ENCODE results near the gene SHC3.
A peak's percentile ranks its signal among the peaks of the same experiment; 100 is the strongest.

The SHC3 gene

DNA sequence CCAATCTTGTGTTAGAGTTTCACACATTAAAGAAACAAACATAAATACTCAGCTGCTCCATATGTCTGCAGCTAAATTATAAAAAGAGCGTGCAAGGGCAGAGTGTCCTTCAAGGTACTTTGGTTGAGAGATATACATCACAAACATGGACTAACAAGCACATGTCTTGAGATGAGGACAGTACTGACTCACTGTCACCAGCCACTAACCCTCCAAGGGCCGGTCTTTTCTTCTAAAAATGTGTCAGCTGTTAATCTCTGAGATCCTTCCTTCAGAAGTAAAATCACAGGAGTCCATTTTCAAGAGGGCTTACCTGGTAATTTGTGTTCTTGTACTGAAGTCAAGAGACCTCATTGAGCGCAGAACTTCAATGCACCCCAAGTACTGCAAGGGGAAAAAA lies 66.4 kb downstream of the SHC3 start:
- Mint-ChIP-seq H3K36me3 (no peaks in the 10 kb centered on the region), H3K4me3 (no peak overlapping the region), H3K27ac (no peak overlapping the region), H3K4me1 (no peaks in the 10 kb centered on the region), H3K9me3 (no peaks in the 10 kb centered on the region)
- ATAC-seq = no peak
- DNase-seq (ENCODE audit: low spot score in 2 of 2) = no peak

DNA sequence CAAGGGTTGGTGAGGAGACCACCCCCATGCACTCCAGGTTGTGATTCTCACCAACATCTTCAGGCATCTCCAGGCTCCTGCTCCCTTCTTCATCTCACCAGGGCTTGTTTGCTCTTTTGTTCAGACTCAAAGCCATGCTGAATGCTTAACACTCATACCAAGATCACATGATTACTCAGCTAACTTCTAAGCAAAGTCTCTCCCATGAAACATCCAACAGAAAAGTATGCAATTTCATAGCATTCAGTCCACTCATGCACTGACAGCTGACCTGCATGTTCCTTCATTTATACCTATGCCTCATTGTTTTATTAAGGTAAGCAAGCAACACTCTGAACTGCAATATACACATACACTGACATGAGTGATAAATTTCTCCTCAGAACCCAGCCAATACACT lies 69.0 kb downstream of the SHC3 start:
- no peak for DNase-seq (ENCODE audit: low spot score in 2 of 2)

DNA sequence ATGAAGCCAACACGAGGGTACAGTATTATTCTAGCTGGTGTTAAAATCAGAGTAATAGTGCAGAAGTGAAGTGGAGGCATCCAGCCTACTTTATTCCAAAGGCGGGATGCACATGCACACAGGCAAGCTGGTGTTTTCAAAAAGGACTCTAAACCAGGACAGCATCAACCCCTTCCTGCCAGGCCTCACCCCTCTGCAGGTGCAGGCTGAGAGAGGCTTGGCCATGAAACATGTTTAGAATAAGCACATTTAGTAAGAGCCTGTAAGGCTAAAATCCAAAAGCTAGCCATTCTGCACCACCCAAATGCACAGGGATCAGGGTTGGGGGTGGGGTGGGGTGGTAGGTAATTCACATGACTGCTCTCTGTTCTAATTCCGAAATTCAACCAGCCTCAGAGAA lies 71.2 kb downstream of the SHC3 start:
- ATAC-seq (no peak), DNase-seq (ENCODE audit: low spot score in 2 of 2) (no peak)
- Mint-ChIP-seq H3K4me1 (no peaks in the 10 kb centered on the region), H3K4me3 (no peak overlapping the region), H3K27ac (no peak overlapping the region), H3K36me3 (no peaks in the 10 kb centered on the region), H3K9me3 (no peaks in the 10 kb centered on the region)

More for the DNA sequence above, 69.0 kb downstream of the SHC3 start:
- Mint-ChIP-seq H3K9me3 (no peaks in the 10 kb centered on the region), H3K4me1 (no peaks in the 10 kb centered on the region), H3K36me3 (no peaks in the 10 kb centered on the region), H3K27ac (no peak overlapping the region), H3K4me3 (no peak overlapping the region)
- no peak for ATAC-seq

DNA sequence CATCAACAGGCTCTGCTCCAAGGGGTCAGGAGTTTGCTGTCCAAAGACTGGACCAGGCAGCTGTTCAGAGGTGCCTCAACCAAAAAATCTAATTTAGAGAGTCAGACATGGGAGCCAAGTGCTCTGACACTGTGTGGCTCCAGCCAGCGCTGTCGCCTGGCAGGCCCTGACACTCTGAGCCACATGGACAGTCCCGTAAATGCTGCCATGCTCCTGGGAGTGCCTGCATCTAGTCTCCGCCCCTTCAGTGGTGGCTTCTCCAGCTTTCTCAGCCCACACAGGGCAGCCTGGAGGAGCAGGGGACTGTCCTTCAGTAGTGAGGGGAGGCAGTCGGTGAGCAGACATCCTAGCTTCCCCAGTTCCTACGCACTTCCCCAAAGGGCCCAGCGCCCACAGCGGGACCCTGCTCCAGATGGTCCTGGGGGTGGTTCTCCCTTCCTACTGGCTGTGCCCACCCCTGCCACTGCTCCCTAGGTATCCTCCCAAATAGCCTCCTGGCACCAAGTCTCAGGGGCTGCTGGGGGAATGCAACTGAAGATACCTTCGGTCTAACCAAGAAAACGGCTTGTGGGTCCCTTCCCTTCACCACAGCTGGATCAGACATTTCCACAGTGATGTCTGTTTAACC lies 72.3 kb downstream of the SHC3 start:
- no peaks in the 10 kb centered on the region for H3K4me1 Mint-ChIP-seq
- H3K4me3 Mint-ChIP-seq = no peak overlapping the region
- no peaks in the 10 kb centered on the region for H3K9me3 Mint-ChIP-seq
- H3K27ac Mint-ChIP-seq = no peak overlapping the region
- DNase-seq (ENCODE audit: low spot score in 2 of 2) (no peak), ATAC-seq (no peak)
- no peaks in the 10 kb centered on the region for H3K36me3 Mint-ChIP-seq

DNA sequence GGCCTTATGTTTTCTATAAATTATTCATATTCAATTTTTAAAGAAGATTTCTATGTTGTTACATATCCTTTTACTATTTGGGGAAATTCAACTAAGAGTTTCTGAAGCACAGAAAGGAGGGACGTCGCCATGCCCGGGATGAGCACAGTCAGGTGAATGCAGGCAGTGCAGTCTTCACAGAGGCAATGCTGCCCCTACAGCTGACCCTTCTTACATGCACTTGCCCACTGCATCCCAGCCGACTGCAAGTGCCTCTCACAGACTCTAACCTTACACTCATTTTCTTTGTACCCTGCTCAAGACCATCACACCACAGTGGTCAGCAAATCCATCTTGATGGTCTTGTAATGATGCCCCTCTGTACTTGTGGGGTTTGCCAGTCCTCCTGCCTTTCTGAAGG lies 73.8 kb downstream of the SHC3 start:
- Mint-ChIP-seq H3K36me3 (no peaks in the 10 kb centered on the region), H3K4me3 (no peak overlapping the region), H3K4me1 (no peaks in the 10 kb centered on the region), H3K9me3 (no peaks in the 10 kb centered on the region), H3K27ac (no peak overlapping the region)
- no peak for ATAC-seq
- DNase-seq (ENCODE audit: low spot score in 2 of 2) = no peak

DNA sequence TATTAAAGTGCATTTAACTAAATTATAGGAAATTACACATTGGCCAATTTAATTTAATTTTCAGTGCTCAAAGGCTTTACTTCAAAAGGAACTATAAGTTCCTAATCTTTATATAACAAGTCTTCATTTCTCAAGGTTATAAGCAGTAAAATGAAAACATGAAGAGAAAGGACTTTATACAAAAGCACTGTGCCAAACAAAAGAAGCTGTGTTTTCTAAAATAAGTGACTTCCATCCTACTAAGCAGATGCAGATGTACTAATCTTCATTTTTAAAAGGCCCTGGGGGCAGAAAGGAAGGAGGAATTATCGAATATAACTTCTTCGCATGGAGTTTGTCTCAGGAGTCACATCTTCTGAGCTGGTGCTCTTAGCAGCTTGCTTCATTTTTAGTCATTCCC lies 81.4 kb downstream of the SHC3 start:
- H3K36me3 Mint-ChIP-seq = no peaks in the 10 kb centered on the region
- no peak overlapping the region for H3K4me3 Mint-ChIP-seq
- H3K27ac Mint-ChIP-seq = no peak overlapping the region
- no peak for ATAC-seq
- no peaks in the 10 kb centered on the region for H3K9me3 Mint-ChIP-seq
- no peak for DNase-seq (ENCODE audit: low spot score in 2 of 2)
- H3K4me1 Mint-ChIP-seq = no peaks in the 10 kb centered on the region

- DNase-seq (ENCODE audit: low spot score in 2 of 2) (no peak), ATAC-seq (no peak)
- H3K4me1 Mint-ChIP-seq = no peaks in the 10 kb centered on the region
- no peaks in the 10 kb centered on the region for H3K36me3 Mint-ChIP-seq
- H3K9me3 Mint-ChIP-seq = no peaks in the 10 kb centered on the region
- no peak overlapping the region for H3K4me3 Mint-ChIP-seq
- no peak overlapping the region for H3K27ac Mint-ChIP-seq
Measured at GRCh38 chr9:89096807-89097206, 81.8 kb downstream of the SHC3 start.

GRCh38 chr9:89095761-89096528 lies 82.7 kb downstream of the SHC3 start:
- Mint-ChIP-seq H3K4me3 (no peak overlapping the region), H3K27ac (no peak overlapping the region), H3K9me3 (no peaks in the 10 kb centered on the region), H3K36me3 (no peaks in the 10 kb centered on the region), H3K4me1 (no peaks in the 10 kb centered on the region)
- ATAC-seq = no peak
- no peak for DNase-seq (ENCODE audit: low spot score in 2 of 2)

DNA sequence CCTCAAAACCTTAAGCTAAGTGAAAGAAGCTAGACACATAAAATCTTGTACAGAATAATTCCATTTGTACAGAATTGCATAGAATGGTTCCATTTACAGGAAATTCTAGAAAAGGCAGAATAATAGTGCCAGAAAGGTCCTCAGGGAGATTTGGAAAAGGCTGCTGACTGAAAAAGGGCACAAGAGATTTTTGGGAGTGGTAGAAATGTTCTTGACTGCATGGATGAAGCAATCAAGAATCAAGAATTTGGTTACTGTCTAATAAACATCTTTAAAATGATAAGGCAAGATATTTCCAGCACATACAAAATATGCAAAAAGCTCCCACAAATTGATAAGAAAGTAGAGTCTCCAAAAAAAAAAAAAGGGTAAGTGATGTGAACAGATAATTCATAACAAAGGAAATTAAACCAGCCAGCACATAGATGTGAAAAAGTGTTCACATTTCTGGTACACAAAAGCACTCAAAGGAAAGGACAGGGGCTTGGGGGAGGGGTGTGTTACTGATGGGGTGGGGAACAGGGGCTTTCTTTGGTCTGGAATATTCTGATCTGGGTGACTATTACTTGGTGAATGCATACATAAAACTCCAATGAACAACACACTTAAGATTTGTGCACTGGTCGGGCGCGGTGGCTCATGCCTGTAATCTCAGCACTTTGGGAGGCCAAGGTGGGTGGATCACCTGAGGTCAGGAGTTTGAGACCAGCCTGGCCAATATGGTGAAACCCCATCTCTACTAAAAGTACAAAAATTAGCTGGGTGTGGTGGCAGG lies 85.2 kb downstream of the SHC3 start:
- Mint-ChIP-seq H3K27ac (no peak overlapping the region), H3K4me1 (no peaks in the 10 kb centered on the region), H3K9me3 (no peaks in the 10 kb centered on the region), H3K4me3 (no peak overlapping the region), H3K36me3 (no peaks in the 10 kb centered on the region)
- DNase-seq (ENCODE audit: low spot score in 2 of 2) = no peak
- no peak for ATAC-seq

GRCh38 chr9:89089176-89089575 lies 89.4 kb downstream of the SHC3 start:
- H3K36me3 Mint-ChIP-seq = no peaks in the 10 kb centered on the region
- H3K4me1 Mint-ChIP-seq = no peaks in the 10 kb centered on the region
- DNase-seq (ENCODE audit: low spot score in 2 of 2) (no peak), ATAC-seq (no peak)
- H3K4me3 Mint-ChIP-seq = no peak overlapping the region
- no peak overlapping the region for H3K27ac Mint-ChIP-seq
- no peaks in the 10 kb centered on the region for H3K9me3 Mint-ChIP-seq

GRCh38 chr9:89083626-89084025 lies 95.0 kb downstream of the SHC3 start:
- no peaks in the 10 kb centered on the region for H3K36me3 Mint-ChIP-seq
- no peak for ATAC-seq
- no peak for DNase-seq (ENCODE audit: low spot score in 2 of 2)
- H3K4me3 Mint-ChIP-seq = no peak overlapping the region
- H3K9me3 Mint-ChIP-seq = no peaks in the 10 kb centered on the region
- no peak overlapping the region for H3K27ac Mint-ChIP-seq
- H3K4me1 Mint-ChIP-seq = no peaks in the 10 kb centered on the region

- DNase-seq (ENCODE audit: low spot score in 2 of 2) (no peak), ATAC-seq (no peak)
- Mint-ChIP-seq H3K27ac (no peak overlapping the region), H3K9me3 (no peaks in the 10 kb centered on the region), H3K4me3 (no peak overlapping the region), H3K36me3 (no peaks in the 10 kb centered on the region), H3K4me1 (no peaks in the 10 kb centered on the region)
Measured at GRCh38 chr9:89080193-89080592, 98.4 kb downstream of the SHC3 start.

GRCh38 chr9:89079391-89079790 lies 99.2 kb downstream of the SHC3 start:
- ATAC-seq (no peak), DNase-seq (ENCODE audit: low spot score in 2 of 2) (no peak)
- H3K4me1 Mint-ChIP-seq = no peaks in the 10 kb centered on the region
- H3K9me3 Mint-ChIP-seq = no peaks in the 10 kb centered on the region
- no peaks in the 10 kb centered on the region for H3K36me3 Mint-ChIP-seq
- no peak overlapping the region for H3K4me3 Mint-ChIP-seq
- H3K27ac Mint-ChIP-seq = no peak overlapping the region

DNA sequence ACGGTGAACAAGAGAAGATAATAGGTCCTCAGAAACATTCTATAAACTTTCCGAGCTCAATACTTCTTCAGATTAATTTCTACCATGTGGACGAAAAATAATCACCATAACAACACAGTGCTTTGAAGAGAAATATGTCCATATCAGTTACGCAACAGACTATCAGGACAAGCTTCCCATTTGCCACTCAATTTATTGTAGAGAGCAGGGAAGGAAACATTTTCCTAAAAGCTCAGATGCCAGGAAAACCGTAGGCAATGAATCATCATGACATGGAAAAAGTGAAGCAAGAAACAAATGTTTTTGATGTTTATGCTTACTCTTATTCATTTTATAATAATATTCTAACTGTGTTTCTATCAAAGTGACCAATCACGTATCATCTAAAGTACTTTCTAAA lies 99.8 kb downstream of the SHC3 start:
- no peak overlapping the region for H3K4me3 Mint-ChIP-seq
- no peaks in the 10 kb centered on the region for H3K36me3 Mint-ChIP-seq
- DNase-seq (ENCODE audit: low spot score in 2 of 2) (no peak), ATAC-seq (no peak)
- H3K27ac Mint-ChIP-seq = no peak overlapping the region
- no peaks in the 10 kb centered on the region for H3K4me1 Mint-ChIP-seq
- no peaks in the 10 kb centered on the region for H3K9me3 Mint-ChIP-seq

GRCh38 chr9:89078421-89078820 lies 100.2 kb downstream of the SHC3 start:
- H3K9me3 Mint-ChIP-seq = no peaks in the 10 kb centered on the region
- H3K4me3 Mint-ChIP-seq = no peak overlapping the region
- no peaks in the 10 kb centered on the region for H3K36me3 Mint-ChIP-seq
- H3K4me1 Mint-ChIP-seq = no peaks in the 10 kb centered on the region
- no peak for ATAC-seq
- no peak overlapping the region for H3K27ac Mint-ChIP-seq
- no peak for DNase-seq (ENCODE audit: low spot score in 2 of 2)

DNA sequence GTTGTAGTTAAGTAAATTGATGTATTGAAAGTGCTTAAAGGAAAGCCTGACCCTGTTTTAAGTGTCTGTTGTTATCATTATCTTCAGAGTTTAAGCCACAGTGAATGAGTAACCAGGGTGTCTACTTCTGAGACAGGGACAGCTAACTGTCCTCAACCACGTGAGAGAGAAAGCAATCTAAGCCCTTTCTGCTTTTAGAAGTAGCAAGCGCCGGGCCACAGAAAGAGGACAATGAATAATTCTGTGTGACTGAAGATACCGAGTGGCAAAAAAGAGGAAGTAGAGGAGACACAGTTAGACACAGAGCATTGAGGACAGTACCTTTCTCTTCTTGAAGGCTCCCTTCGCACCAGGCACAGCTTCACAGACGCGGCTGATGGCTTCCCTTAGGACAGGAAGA lies 101.1 kb downstream of the SHC3 start:
- no peak for DNase-seq (ENCODE audit: low spot score in 2 of 2)
- no peak overlapping the region for H3K4me3 Mint-ChIP-seq
- H3K36me3 Mint-ChIP-seq = no peaks in the 10 kb centered on the region
- H3K27ac Mint-ChIP-seq = no peak overlapping the region
- ATAC-seq = peak; percentile 37
- H3K9me3 Mint-ChIP-seq = no peaks in the 10 kb centered on the region
- no peaks in the 10 kb centered on the region for H3K4me1 Mint-ChIP-seq
